Calu3 (cell line): ENCODE measurements around the gene ARHGEF10L. TPM values are rescaled to one million over a fixed set of nuclear protein-coding genes. Genes with fewer than 3 reads are reported as not detected.
"Not testable (repeated sequence)": the region's sequence is repeated elsewhere in the genome, so short reads cannot be mapped to it uniquely, and the experiment has no call there.

Source experiments
- BruUV-seq: library from RNA; stranded (reverse); fragments of 400-500 nt; replicated peaks from 2 replicates; lab custom pipeline; 2021; lab: Mats Ljungman, UMichigan
- CTCF ChIA-PET: fragments of 300-600 bp; sonication (Branson Sonifier 250); formaldehyde crosslinking; loops from one replicate; lab custom pipeline; 2022; ENCODE audit warnings: antibody characterized with exemption; lab: Charles Lee
- DNase-seq: peaks from one replicate; pipeline ENCODE4 v3.0.0; 2022
- H3K27ac Mint-ChIP-seq: one replicate; pipeline ENCODE4 v1.8.0; 2022; ENCODE audit warnings: mixed read lengths; ENCODE audit not compliant: unreplicated experiment
- H3K27me3 Mint-ChIP-seq: one replicate; pipeline ENCODE4 v1.8.0; 2022; ENCODE audit warnings: mixed read lengths; ENCODE audit not compliant: unreplicated experiment
- H3K36me3 Mint-ChIP-seq: one replicate; pipeline ENCODE4 v1.8.0; 2022; ENCODE audit warnings: mild to moderate bottlenecking, moderate library complexity, mixed read lengths; ENCODE audit not compliant: insufficient read depth, unreplicated experiment
- H3K4me1 Mint-ChIP-seq: one replicate; pipeline ENCODE4 v1.8.0; 2022; ENCODE audit warnings: mild to moderate bottlenecking, low read depth, mixed read lengths; ENCODE audit not compliant: unreplicated experiment
- H3K4me3 Mint-ChIP-seq: one replicate; pipeline ENCODE4 v1.8.0; 2022; ENCODE audit warnings: mild to moderate bottlenecking, low read depth, moderate library complexity, mixed read lengths; ENCODE audit not compliant: unreplicated experiment
- H3K9me3 Mint-ChIP-seq: one replicate; pipeline ENCODE4 v1.8.0; 2022; ENCODE audit warnings: low read depth, mixed read lengths; ENCODE audit not compliant: unreplicated experiment
- CTCF ChIP-seq: fragments of 200-600 bp; IDR thresholded peaks from one replicate; pipeline ENCODE4 v1.8.0; 2022; ENCODE audit warnings: antibody characterized with exemption; ENCODE audit not compliant: unreplicated experiment
- intact Hi-C: fragments of 100-400 bp; cut with micrococcal nuclease; formaldehyde crosslinking; loops from one replicate; pipeline ENCODE4 v1.10.0; 2022; ENCODE audit not compliant: unreplicated experiment
- total RNA-seq: library from RNA; stranded (reverse); gene quantifications from 2 replicates; pipeline ENCODE4 v1.2.3, GENCODE V29; 2022

ARHGEF10L gene
- total RNA-seq, 1 experiment from 2014 or later = 20.1 TPM

- no peak overlapping the region for H3K27ac Mint-ChIP-seq
- no peak overlapping the region for H3K4me3 Mint-ChIP-seq
- CTCF ChIA-PET = no interaction called here
- H3K9me3 Mint-ChIP-seq = no peaks in the 10 kb centered on the region
- no peak for DNase-seq
- H3K4me1 Mint-ChIP-seq = no peaks in the 10 kb centered on the region
- no peaks in the 10 kb centered on the region for H3K27me3 Mint-ChIP-seq
- H3K36me3 Mint-ChIP-seq = no peaks in the 10 kb centered on the region
- intact Hi-C loops = loop anchor here (10.0 kb wide), 2 partner anchors 248 to 608 kb away; partner anchors contain the start of gene IGSF21
- TF ChIP-seq CTCF = no peak
- no TSS peak for BruUV-seq
Measured at GRCh38 chr1:17496419-17496818, 43.1 kb upstream of the ARHGEF10L start.

- H3K4me3 Mint-ChIP-seq = no peak overlapping the region
- CTCF ChIA-PET = interaction anchor here (0.8 kb wide), 1 partner anchor 109 kb away, joined by 4 read pairs; no protein-coding TSS in a partner anchor
- no TSS peak for BruUV-seq
- no peak for DNase-seq
- H3K4me1 Mint-ChIP-seq = no peaks in the 10 kb centered on the region
- H3K36me3 Mint-ChIP-seq = no peaks in the 10 kb centered on the region
- H3K27ac Mint-ChIP-seq = no peak overlapping the region
- intact Hi-C loops = loop anchor here (10.0 kb wide), 2 partner anchors 247 to 607 kb away; partner anchors contain the start of gene IGSF21
- H3K9me3 Mint-ChIP-seq = no peaks in the 10 kb centered on the region
- H3K27me3 Mint-ChIP-seq = no peaks in the 10 kb centered on the region
- no peak for TF ChIP-seq CTCF
Measured at GRCh38 chr1:17498214-17498613, 41.3 kb upstream of the ARHGEF10L start.

GRCh38 chr1:17502326-17502778 is 37.1 kb upstream of the ARHGEF10L start:
- no peak overlapping the region for H3K4me3 Mint-ChIP-seq
- BruUV-seq = no TSS peak
- CTCF ChIA-PET = interaction anchor here (1.2 to 2.9 kb wide), 3 partner anchors 17 to 104 kb away, joined by 3 to 40 read pairs (median 6); no protein-coding TSS in a partner anchor
- H3K9me3 Mint-ChIP-seq = no peaks in the 10 kb centered on the region
- H3K27ac Mint-ChIP-seq = no peak overlapping the region
- no peaks in the 10 kb centered on the region for H3K27me3 Mint-ChIP-seq
- TF ChIP-seq CTCF = peak; percentile 81
- H3K36me3 Mint-ChIP-seq = no peaks in the 10 kb centered on the region
- DNase-seq = peak; percentile 84
- intact Hi-C loops = loop anchor here (1.0 to 10.0 kb wide), 2 partner anchors 62 to 105 kb away; no protein-coding TSS in a partner anchor
- H3K4me1 Mint-ChIP-seq = no peaks in the 10 kb centered on the region

GRCh38 chr1:17503146-17503545 is 36.4 kb upstream of the ARHGEF10L start:
- intact Hi-C loops = loop anchor here (10.0 kb wide), 1 partner anchor 62 kb away; no protein-coding TSS in a partner anchor
- CTCF ChIA-PET = interaction anchor here (1.6 to 2.9 kb wide), 2 partner anchors 17 to 103 kb away, joined by 6 to 40 read pairs; no protein-coding TSS in a partner anchor
- H3K27ac Mint-ChIP-seq = no peak overlapping the region
- H3K4me3 Mint-ChIP-seq = no peak overlapping the region
- no peaks in the 10 kb centered on the region for H3K36me3 Mint-ChIP-seq
- TF ChIP-seq CTCF = no peak
- H3K4me1 Mint-ChIP-seq = no peaks in the 10 kb centered on the region
- no peak for DNase-seq
- H3K9me3 Mint-ChIP-seq = no peaks in the 10 kb centered on the region
- BruUV-seq = no TSS peak
- H3K27me3 Mint-ChIP-seq = no peaks in the 10 kb centered on the region

- not testable (repeated sequence) for H3K4me1 Mint-ChIP-seq, H3K27me3 Mint-ChIP-seq, H3K4me3 Mint-ChIP-seq, H3K36me3 Mint-ChIP-seq, BruUV-seq, H3K27ac Mint-ChIP-seq, H3K9me3 Mint-ChIP-seq, DNase-seq
- CTCF ChIA-PET = interaction anchor here (0.5 kb wide), 1 partner anchor 20 kb away, joined by 3 read pairs; no protein-coding TSS in a partner anchor
- intact Hi-C loops = loop anchor here (10.0 kb wide), 1 partner anchor 58 kb away; no protein-coding TSS in a partner anchor
Measured at GRCh38 chr1:17507200-17507599, 32.3 kb upstream of the ARHGEF10L start.
